8988T (cell line): ENCODE results near the gene GREB1.
"Not testable (repeated sequence)": the region's sequence is repeated elsewhere in the genome, so short reads cannot be mapped to it uniquely, and the experiment has no call there.

Experiments
- DNase-seq: peaks from one replicate; pipeline ENCODE4 v3.0.0; 2011

Gene GREB1

DNA sequence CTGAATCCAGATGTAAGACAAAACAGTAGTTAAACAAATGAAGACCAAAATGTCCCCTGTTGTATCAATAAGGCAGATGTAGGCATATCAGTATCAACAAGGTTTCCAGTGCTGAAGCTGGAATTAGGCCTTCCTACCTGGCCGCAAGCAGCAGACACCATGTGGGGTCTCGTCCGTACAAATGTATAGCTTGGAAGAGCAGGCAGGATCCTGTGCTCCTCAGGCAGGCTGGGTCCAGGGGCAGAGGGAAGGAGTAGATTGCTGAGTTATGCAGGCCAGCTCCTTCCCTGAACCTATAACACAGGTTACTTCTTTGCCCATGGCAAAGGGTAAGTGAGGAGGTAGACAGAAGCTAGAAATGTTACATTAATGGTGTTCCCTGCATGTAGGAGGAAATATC is 112.7 kb downstream of the GREB1 start:
- DNase-seq: no peak

DNA sequence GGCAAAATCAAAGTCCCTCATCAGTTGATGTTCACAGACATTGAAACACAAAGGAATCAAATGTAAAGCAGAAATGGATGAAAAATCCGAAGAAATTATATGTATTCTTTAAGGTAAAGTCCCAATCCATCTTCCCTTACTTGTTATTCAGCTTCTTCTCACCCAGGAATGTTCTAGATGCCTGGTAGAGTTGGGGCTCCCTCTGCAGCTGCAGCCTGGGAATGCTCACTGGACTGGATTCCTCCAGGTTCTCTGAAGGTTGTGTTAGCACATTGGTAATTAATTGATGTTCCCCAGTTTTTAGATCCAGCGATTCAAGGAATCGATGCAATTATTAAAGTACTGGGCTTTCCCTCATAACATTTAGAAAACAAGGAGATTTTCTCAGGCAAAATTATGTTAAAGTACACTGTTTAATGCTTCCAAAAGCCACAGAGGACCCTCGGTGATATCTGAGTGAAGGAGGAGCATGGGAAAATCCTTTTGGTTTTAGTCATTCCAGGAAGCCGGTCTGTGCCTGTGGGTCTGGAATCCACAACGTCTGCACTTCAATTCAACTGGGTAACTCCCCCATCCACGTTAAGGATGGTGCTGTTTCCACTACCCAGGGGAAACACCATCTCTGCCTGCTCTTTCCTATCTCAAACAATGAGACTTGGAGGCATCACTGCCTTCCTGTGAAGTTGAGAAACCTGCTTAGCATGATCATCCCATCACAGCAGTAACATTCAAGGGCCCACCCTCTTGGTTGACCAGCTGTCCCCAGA is 114.2 kb downstream of the GREB1 start:
- no peak for DNase-seq

DNA sequence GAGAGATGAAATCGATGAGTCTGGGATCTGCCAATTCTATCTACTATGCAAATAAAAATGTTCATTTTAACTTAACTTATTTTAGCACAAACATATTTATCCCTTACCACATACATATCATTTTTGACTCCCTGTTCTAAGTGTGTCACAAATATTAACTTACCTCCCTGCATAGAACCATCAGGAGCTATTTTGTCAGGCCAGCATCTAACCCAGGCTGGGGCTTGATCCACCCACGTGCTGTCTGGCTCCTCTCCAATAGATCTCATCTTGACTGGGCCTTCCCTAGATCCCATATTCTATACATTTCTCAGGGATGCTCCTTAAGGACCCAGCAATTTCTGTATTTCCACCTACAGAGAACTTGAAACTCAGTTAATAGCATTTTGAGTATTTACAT is 115.2 kb downstream of the GREB1 start:
- DNase-seq: no peak

DNA sequence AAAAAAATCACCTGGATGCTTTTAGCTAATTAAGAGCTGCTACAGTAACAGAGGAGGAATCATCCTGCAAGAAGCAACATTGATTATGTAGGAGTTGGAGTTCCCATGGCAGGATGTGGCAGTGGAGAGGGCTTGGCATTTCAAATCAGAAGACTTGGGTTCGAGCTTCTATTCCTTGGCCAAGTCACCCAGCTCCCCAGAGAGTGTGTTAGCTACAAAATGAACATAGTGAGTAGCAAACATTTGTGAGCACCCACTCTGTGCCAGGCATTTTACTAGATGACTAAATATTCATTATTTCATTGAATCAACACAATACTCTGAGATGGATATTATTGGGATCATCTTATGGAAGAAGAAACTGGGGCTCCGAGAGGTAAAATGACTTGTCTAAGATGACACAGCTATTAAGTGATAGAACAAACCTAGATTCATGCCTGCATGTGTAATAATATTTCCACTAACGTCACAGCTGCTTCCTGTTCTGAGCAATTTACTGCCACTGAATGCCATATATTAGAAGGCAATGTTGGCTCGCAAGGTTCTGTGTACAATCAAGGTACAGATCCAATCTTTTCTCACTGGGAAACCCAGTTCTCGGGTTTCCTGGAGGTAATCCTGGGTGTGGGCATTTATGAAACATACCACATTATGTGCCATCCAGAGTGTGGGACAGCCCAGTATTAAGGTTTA is 118.2 kb downstream of the GREB1 start:
- DNase-seq: no peak

DNA sequence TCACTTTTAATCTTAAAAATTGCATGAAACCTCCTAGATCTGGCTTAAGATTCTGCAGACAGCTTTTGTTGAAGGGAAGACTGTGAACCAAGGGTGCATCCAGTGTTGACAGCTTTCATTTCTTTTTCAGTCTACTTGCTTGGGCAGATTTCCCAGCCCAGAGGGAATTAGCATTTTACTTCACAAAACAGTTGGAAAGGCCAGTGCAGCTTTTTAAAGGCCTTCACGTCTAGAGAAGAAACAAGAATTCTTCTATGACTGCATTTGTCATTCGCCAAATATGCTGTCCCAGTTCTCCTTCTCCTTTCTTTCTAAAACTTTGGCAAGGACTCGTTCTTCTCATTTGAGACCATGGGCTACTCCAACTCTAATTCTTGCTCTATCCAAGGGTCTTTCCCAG is 118.7 kb downstream of the GREB1 start:
- no peak for DNase-seq

DNA sequence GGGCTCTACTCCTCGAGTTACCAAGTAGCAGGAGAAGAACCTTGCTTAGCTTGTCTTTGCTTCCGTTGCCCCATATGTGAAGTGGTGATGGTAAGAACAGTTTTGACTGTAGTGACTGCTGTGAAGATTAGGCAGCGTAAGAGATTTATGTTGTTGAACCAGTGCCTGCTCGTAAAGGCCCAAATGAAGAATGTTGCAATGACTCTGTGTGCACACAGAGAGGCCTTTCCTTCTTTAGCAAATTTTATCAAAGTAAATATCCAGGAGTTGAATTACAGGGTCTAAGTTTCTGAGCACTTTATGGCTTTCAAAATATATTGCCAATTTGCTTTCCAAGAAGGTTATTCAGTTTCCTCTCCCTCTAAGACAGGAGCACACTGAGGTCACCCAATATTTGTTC is 121.7 kb downstream of the GREB1 start:
- DNase-seq: no peak

DNA sequence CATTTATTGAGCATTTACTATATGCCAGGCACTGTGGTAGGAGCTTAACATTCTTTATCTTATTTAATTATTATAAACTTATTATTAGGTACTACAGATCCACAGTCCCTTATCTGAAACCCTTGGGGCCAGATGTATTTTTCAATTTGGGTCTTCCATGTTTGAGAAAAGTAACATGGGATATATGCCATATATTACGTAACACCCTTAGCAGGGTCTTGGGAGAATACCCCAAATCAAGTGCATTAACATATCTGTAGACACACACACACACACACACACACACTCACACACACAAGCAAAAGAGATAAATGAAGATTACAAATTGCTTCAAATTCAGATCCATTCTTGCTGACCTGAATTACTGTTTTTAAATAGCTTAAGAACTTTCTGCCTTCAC is 122.4 kb downstream of the GREB1 start:
- no peak for DNase-seq

DNA sequence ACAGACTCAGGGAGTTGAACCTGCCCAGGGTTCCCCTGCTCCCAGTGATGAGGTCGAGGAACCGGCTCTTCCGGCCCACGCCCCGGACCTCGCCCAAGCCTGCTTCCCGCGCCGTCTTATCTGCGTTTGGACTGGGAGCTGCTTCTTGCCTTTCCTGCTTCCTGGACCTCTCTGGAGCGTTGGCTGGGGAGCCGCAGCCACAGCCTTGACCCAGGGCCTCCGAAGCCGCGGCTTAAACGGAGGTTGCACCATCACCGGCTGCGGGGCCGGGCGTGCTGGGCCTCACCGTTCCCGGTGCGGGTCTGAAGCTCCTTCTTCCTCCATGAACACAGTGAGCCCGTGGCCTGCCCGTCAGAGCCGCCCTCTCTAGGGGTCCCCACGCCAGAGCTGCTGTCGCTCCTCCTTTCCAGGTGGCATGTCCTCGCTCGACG is 122.8 kb downstream of the GREB1 start:
- no peak for DNase-seq

DNA sequence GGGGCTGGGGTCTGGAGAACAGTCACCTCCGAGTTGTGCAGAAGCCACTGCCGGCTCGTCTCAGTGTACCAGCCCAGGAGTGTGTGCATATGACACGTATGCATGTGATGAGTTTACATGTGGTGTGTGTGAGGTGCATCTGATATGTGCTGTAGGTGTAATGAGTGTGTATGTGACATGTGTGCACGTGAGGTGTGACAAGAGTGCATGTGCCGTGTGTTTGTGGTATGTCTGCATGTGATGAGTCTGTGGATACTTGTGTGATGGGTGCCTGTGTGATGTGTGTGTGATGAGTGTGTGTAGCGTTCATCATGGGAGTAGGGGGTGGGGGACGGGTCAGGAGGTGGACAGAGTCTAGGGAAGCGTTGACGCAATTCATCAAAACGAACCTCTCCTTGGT is 123.3 kb downstream of the GREB1 start:
- DNase-seq: no peak

DNA sequence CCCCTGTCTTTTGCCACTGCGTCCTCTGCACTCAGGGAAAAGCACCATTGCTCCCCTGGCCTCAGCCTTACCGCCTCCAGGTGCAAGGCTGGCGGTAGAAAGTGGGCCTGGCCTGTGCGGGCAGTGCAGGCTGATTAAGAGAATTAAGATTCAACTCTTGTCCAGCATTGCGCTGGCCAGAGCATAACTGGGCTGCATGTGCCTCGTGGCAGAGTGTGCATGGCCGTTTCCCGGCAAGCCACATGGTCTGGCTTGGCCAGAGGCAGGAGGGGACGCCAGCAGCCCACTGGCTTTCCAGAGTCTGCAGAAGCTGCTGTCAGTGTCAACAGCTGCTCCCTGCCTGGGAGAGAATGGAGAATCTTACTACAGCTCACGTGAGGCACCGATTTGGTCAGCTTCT is 123.8 kb downstream of the GREB1 start:
- no peak for DNase-seq

DNA sequence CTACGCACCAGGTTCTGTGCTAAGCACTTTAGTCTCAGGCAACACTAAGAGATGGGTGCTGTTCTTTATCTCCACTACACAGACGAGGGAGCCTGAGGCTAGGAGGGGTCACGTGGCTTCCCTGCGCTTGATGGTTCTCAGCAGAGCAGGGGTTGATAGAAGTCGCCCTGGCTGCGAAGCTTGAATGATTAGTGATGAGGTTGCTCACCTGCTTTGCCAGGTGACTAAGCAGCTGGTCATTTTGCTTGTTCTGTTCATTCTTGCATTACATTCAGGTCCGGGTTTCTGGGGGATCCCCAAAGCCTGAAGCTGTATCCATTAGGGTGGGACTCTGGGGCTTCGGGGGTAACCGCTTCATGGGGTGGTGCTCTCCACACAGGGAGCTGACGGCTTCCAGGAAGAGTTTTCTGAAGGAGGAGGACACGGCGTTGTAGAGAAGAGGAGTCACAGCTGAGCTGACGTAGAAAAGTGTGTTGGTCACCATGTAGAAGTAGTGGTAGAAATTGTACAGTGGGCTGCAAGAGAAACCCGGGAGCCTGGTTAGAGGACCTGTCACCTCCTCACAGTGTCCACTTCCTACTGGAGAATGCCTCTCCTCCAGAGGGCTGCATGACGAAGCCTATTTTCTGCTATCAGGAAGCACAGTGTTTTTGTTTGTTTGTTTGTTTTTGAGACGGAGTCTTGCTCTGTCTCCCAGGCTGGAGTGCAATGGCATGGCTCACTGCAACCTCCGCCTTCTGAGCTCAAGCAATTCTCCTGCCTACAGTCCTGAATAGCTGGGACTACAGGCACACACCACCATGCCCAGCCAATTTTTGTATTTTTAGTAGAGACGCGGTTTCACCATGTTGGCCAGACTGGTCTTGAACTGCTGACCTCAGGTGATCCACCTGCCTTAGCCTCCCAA is 124.6 kb downstream of the GREB1 start:
- DNase-seq: no peak

DNA sequence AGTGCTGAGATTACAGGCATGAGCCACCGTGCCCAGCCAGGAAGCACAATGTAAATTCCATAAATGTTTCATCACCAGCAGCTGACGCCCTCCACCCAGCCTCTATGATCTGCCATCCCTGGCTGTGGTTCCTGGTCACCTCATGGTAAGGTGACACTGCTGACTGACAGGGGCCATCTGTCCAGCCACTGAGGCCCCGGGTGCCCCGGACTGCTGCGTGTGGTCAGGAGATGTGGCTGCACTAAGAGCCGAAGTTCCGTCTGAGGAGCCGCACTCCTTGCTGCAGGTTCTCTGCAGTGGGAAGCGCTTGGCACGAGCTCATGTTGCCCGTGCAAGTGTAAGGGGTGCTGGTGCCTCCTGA is 125.2 kb downstream of the GREB1 start:
- no peak for DNase-seq

DNA sequence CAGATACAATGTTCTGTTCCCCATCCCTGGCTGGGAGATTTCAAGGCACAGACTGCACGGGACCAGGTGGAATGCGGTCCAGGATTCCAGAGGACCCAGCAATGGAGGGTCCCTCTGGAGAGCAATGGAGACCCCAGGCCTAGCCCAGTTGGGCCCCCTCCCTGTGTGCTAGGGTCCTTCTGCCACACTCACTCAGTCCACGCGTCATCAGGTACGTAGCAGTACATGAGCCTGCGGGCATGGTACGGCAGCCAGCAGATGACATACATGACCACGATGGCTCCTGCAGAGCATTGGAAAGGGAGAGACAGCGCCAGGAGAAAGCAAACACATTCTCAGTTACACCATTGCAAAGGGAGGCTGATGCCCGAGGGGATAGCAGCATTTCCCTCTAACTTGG is 126.0 kb downstream of the GREB1 start:
- DNase-seq: no peak

DNA sequence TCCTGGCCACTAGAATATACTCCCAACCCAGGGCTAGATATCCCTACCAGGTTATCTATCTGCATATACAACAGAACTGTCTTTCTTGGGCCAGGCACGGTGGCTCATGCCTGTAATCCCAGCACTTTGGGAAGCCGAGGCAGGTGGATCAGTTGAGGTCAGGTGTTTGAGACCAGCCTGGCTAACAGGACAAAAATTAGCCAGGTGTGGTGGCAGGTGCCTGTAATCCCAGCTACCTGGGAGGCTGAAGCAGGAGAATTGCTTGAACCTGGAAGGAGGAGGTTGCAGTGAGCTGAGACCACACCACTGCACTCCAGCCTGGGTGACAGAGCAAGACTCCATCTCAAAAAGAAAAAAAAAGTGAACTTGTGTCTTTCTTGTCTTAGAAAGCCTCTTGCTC is 126.6 kb downstream of the GREB1 start:
- not testable (repeated sequence) for DNase-seq

DNA sequence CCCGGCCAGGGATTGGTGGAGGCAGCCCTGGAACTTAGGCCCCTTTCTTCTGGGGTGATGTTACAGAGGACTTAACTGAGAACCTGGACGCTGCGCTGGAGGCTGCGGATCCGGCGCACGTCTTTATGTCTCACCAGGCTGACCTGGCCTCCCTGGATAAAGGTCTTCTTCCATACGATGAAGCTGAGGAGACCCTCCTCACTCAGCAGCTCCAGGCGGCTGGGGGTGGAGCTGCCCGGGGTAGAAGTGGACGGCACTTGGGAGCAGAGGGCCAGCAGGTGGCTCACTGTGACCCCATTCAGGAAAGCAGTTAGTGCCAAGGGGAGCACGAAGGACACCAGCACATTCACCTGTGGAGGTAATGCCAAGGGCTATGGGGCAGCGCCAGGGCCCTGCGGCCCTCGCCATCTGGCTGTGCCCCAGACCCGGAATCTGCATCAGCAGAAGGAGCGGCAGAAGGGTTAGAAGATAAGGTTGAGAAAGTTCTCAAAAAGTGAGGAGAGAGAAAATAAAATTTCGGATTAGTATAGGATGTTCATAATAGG is 128.1 kb downstream of the GREB1 start:
- no peak for DNase-seq

DNA sequence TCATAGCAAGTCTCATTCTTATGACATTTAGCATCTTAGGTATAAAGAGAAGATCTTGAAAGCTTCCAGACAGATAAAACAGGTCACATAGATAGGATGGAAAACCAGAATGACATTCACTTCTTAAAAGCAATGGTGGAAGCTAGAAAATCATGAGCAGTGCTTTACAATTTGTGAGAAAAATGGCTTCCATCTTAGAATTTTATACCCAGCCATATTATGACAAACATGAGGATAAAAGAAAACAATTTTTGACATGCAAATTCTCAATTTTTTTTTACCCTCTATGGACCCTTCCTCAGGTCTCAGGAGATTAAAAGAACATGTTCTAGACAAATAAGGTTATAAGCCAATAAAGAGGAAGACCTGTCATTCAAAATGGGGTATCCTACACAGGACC is 129.0 kb downstream of the GREB1 start:
- no peak for DNase-seq

DNA sequence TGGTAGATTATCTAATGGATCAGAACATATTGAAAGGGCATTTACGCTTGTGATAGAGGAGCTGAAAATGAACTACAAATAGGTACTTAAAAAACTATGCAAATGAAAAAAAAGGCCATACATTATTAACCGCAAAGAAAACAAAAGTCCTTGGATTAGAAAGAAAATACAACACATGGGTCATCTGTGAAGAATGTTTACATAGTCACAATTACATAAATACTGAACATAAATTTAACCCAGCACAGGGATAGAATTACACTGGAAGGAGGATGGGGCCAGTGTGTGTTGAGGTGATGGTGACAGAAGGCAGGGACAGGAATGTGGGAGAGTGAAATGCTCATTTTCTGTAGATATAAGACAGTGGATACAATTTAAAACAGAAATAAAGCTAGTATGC is 129.6 kb downstream of the GREB1 start:
- no peak for DNase-seq

DNA sequence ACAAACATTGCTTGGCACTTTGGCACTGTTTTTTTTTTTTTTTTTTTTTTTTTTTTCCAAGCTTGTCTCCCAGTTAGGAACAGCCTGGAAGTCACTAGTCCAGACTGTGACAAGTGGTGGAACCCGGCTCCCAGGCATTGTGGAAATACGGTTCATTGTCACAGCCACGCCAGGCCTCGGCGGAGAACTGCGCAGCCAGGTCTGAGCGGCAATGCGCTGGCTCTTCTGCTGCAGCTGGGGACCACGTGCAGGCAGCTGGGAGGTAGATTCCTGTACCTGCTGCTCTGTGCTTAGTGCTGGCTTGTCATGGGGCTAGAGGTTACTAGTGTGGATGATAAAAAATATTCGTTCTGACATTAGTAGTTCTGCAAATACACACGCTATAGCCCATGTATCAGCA is 131.2 kb downstream of the GREB1 start:
- DNase-seq: no peak

DNA sequence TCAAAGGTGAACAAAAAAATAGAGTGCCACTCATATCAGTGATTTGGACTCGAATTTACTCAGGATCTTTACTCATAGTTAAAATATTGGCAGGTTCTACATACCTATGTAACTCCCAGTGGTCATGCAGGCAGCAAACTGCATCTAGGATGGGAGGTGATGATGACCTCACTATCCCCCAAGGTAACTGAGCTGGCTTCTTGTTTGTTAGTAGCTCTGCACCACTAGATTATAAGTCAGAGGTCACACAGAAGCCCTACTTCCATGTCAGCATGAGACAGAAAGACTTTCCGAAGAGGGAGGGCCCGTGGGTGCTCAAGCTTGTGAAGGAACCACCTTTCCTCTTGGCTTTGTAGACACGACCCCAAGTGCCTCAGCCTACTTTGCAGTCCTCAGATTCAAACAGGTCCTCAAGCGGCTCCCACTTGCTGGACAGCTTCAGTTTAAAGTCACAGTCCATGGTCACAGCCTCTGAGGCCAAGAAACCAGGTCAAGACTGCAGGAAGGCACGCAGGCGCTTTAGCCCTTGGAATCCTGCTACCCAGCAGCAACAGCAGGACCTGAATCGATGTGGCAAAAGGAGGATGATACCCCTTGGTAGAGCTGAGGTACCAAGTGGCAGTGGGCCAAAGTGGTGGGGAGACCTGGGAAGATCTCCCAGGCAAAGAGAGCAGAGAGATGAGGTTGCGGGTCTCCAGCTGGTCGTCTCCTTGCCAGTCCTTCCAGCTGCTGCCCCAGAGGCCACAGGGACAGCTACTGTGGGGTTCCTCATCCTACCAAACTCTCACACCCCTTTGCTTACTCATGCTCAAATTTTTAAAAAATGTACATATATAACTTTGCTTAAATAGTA is 131.9 kb downstream of the GREB1 start:
- DNase-seq: no peak

DNA sequence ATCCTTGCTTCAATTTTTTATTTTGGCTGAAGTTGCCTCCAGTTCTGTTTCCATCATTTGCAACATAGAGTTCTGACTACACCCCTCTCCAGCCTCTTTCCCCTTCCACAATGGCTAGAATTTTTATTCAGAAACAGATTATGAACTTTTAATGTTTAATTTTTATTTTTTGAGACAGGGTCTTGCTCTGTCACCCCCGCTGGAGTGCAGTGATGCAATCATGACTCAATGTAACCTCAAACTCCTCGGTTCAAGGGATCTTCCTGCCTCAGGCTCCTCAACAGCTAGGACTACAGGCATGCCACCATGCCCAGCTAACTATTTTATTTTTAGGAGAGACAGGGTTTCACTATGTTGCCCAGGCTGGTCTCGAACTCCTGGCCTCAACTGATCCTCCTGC is 133.3 kb downstream of the GREB1 start:
- no peak for DNase-seq

DNA sequence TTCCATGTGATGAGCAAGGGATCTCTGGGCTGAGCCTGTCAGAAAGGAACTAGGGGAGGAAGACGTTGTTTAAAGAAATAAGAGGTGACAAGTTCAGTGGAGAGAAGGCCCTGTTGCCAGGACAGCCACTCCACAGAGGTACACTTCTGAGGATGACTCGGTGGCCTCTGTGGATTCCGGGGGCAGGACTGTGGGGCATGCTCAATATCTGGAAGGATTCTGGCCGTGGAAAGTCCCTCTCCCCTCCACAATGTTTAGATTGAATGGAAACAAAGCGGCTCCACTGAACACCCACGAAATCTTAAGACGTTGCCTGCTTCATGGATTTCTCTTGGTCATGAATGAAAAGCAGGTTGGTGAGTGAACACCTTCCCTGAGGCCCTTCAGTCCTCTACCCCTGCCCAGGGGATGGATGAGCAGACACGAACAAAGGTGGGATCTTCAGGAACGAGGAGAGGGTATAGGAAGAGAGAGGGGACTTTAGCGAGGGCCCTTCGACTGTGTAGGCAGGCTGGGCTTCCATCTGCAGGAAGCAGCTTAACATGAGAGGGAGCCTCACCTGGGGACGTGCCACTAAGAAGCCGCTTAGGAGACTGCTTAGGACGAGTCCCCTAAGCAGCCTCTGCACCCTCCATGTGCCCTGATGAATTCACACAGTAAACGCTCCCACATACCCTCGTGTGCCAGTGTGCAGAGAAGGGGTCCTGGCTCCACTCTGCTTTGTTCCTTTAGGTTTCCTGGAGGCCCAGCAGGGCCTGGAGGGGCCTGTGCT is 134.2 kb downstream of the GREB1 start:
- DNase-seq: no peak
